ENCODE results near the gene ACRBP. TPM values are rescaled to one million over a fixed set of nuclear protein-coding genes. Genes with fewer than 3 reads are reported as not detected.
"Not testable (repeated sequence)": the region's sequence is repeated elsewhere in the genome, so short reads cannot be mapped to it uniquely, and the experiment has no call there.

ACRBP gene
- total RNA-seq, 4 donors from 2014 or later: 8.9 to 11.4 (median 10.4) TPM

DNA sequence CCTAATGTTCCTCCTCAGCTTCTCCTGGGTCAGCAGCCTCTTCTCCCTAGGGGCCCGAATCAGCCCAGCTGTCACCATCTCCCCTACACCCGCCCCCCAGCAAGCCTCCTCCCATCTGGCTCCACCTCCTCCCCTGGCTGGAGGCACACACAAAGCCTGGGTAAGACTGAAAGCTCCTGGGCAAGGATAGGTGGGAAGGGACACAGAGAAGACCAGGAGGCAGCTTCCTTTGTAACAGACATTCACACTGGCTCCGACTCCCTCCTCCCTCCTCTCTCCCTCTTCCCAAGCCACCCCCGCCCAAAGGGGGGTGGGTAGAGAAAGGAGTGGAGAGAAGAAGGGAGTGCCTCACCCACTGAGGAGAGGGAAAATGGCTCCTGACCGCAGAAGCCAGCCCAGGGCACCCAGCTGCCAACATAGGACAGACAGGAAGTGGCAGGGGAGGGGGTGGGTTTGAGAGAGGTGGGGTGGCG lies 44.1 kb downstream of the ACRBP start:
- H3K27ac ChIP-seq: peak overlapping the region in 2 of 3 donors; percentile 4 to 73
- TF ChIP-seq, protein P1, sequence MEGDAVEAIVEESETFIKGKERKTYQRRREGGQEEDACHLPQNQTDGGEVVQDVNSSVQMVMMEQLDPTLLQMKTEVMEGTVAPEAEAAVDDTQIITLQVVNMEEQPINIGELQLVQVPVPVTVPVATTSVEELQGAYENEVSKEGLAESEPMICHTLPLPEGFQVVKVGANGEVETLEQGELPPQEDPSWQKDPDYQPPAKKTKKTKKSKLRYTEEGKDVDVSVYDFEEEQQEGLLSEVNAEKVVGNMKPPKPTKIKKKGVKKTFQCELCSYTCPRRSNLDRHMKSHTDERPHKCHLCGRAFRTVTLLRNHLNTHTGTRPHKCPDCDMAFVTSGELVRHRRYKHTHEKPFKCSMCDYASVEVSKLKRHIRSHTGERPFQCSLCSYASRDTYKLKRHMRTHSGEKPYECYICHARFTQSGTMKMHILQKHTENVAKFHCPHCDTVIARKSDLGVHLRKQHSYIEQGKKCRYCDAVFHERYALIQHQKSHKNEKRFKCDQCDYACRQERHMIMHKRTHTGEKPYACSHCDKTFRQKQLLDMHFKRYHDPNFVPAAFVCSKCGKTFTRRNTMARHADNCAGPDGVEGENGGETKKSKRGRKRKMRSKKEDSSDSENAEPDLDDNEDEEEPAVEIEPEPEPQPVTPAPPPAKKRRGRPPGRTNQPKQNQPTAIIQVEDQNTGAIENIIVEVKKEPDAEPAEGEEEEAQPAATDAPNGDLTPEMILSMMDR (IDR thresholded peaks at IDR 0.05): no peak
- TF ChIP-seq POLR2A (IDR thresholded peaks at IDR 0.05): no peak
- 24 to 25% methylated on average over 6 of the region's 6 CpGs for WGBS, 2 donors
- H3K36me3 ChIP-seq: peaks cover 42 to 46% of the 10 kb centered on the region in 2 donors
- H3K4me3 ChIP-seq (replicated peaks in 1 of 3): no peak overlapping the region
- DNase-seq: peak; percentile 20 to 24
- H3K4me1 ChIP-seq: peaks cover 33 to 36% of the 10 kb centered on the region in 2 donors
- intact Hi-C loops (cut with DNase I): loop anchor here (5.0 kb wide), 1 partner anchor 36 kb away; the partner anchor contains the start of gene NOP2
- H3K27me3 ChIP-seq: no peaks in the 10 kb centered on the region
- no peaks in the 10 kb centered on the region for H3K9me3 ChIP-seq

DNA sequence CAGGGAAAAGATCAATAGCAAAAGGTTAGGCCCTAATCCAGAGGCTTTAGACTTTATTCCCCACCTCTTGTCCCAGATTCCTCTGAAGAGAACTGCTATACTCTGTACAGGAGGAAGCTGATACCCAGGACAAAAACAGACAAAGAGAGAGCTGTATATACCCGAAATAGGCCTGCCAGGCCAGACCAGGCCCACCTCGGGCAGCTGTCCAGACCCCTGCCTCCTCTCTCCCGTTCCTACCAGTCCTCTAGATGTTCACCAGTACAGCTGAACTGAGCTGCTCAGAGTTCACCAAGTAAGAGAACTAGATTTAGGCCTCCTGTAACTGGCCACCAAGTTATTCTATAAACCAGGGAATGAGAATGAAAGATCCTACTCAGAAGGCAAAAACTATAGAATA lies 44.7 kb downstream of the ACRBP start:
- no peak overlapping the region for H3K4me3 ChIP-seq (replicated peaks in 1 of 3)
- peaks cover 48 to 52% of the 10 kb centered on the region in 2 donors for H3K36me3 ChIP-seq

DNA sequence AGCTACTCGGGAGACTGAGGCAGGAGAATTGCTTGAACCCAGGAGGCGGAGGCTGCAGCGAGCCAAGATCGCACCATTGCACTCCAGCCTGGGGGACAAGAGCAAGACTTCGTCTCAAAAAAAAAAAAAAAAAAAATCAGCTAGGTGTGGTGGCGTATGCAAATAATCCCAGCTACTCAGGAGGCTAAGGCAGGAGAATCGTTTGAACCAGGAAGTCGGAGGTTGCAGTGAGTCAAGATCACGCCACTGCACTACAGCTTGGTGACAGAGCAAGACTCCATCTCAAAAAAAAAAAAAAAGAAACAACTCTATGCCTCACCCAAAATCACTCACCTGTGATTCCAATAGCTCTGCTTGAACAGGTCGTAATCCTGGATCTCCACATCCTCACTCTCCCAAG lies 51.6 kb downstream of the ACRBP start:
- DNase-seq; H3K9me3 ChIP-seq; intact Hi-C loops (cut with DNase I); H3K4me1 ChIP-seq; H3K4me3 ChIP-seq (replicated peaks in 1 of 3); H3K27ac ChIP-seq; H3K27me3 ChIP-seq: not testable (repeated sequence)
- WGBS, 2 donors: 86 to 90% methylated on average over 10 of the region's 10 CpGs
- H3K36me3 ChIP-seq: peaks cover 100% of the 10 kb centered on the region in 2 donors

More for the DNA sequence above, 44.7 kb downstream of the ACRBP start:
- intact Hi-C loops (cut with DNase I): loop anchor here (5.0 kb wide), 1 partner anchor 35 kb away; the partner anchor contains the start of gene NOP2
- peak overlapping the region in 1 of 3 donors; percentile 73 for H3K27ac ChIP-seq
- H3K9me3 ChIP-seq: no peaks in the 10 kb centered on the region
- DNase-seq: no peak
- H3K4me1 ChIP-seq: peaks cover 33 to 36% of the 10 kb centered on the region in 2 donors
- 64 to 78% methylated on average over 3 of the region's 3 CpGs for WGBS, 2 donors
- H3K27me3 ChIP-seq: no peaks in the 10 kb centered on the region
- TF ChIP-seq, protein P1 (IDR thresholded peaks at IDR 0.05): no peak
- no peak for TF ChIP-seq POLR2A (IDR thresholded peaks at IDR 0.05)

DNA sequence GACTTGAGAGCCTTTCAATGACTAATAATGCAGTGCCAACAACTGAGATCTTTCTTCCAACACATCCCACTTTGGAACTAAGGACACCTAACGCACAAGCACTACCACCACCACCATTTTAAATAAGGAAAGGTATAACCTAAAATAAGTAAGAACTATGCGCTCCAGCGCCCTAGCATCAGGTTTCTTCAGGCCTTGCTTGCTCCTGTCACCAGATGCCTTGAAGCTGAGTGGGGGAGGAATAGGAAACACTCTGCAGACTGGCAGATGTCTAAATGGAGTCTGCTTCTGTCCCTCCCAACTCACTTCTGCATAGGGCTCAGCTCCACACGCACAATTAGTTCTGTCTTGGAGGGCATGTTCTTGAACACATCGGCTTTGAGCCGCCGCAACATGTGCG lies 55.1 kb downstream of the ACRBP start:
- Histone ChIP-seq H3K27ac (no peak overlapping the region), H3K36me3 (peaks cover 100% of the 10 kb centered on the region in 2 donors), H3K4me1 (no peaks in the 10 kb centered on the region), H3K27me3 (no peaks in the 10 kb centered on the region), H3K4me3 (replicated peaks in 1 of 3) (no peak overlapping the region), H3K9me3 (no peaks in the 10 kb centered on the region)
- no peak for TF ChIP-seq POLR2A (IDR thresholded peaks at IDR 0.05)
- TF ChIP-seq, protein P1 (IDR thresholded peaks at IDR 0.05): no peak
- intact Hi-C loops (cut with DNase I): no loop called here
- 95 to 97% methylated on average over 8 of the region's 8 CpGs for WGBS, 2 donors
- no peak for DNase-seq

Other genes with a start within 250 kb of the ACRBP start
- gene CD27, start 202.5 kb downstream of the ACRBP start, total RNA-seq: 10 to 100 TPM in 1 of 4 donors, 1 to 10 TPM in 3; 2.7 to 10.8 (median 6.4) TPM
- 10 to 100 TPM; 29.3 to 70.1 (median 59.4) TPM for gene TAPBPL, start 195.4 kb downstream of the ACRBP start, total RNA-seq
- 10 to 100 TPM in 3 of 4 donors, 1 to 10 TPM in 1; 7.5 to 25.9 (median 12.8) TPM for gene VAMP1, start 176.8 kb downstream of the ACRBP start, total RNA-seq
- 10 to 100 TPM; 16.7 to 84.6 (median 46.9) TPM for gene MRPL51, start 154.2 kb downstream of the ACRBP start, total RNA-seq
- gene NCAPD2, start 153.3 kb downstream of the ACRBP start, total RNA-seq: 10 to 100 TPM; 22.4 to 31.8 (median 28.6) TPM
- gene GAPDH, start 112.9 kb downstream of the ACRBP start, total RNA-seq: 1,000 to 10,000 TPM; 1,191 to 3,596 (median 1,852) TPM
- gene IFFO1, start 91.4 kb downstream of the ACRBP start, total RNA-seq: 10 to 100 TPM in 1 of 4 donors, 1 to 10 TPM in 3; 5.0 to 10.2 (median 7.5) TPM
- 10 to 100 TPM; 23.0 to 50.8 (median 35.6) TPM for gene NOP2, start 79.1 kb downstream of the ACRBP start, total RNA-seq
- gene CHD4, start 40.1 kb downstream of the ACRBP start, total RNA-seq: 100 to 1,000 TPM; 152 to 337 (median 263) TPM
- 1 to 10 TPM in 3 of 4 donors, under 1 TPM in 1; 0.78 to 8.1 (median 3.5) TPM for gene LPAR5, start 11.5 kb downstream of the ACRBP start, total RNA-seq
- 10 to 100 TPM; 52.7 to 85.1 (median 67.2) TPM for gene ING4, start 15.7 kb upstream of the ACRBP start, total RNA-seq
- 10 to 100 TPM; 41.9 to 72.8 (median 53.1) TPM for gene ZNF384, start 41.9 kb upstream of the ACRBP start, total RNA-seq
- gene PIANP, start 53.4 kb upstream of the ACRBP start, total RNA-seq: under 1 TPM in 2 of 4 donors, not detected in 2; 0.11 to 0.39 TPM
- gene COPS7A, start 76.6 kb upstream of the ACRBP start, total RNA-seq: 10 to 100 TPM; 44.5 to 86.7 (median 63.1) TPM
- gene MLF2, start 105.7 kb upstream of the ACRBP start, total RNA-seq: 100 to 1,000 TPM; 110 to 253 (median 196) TPM
- 100 to 1,000 TPM in 2 of 4 donors, 10 to 100 TPM in 2; 60.0 to 186 (median 103) TPM for gene PTMS, start 118.9 kb upstream of the ACRBP start, total RNA-seq
- under 1 TPM in 1 of 4 donors, not detected in 3; 0.13 TPM for gene LAG3, start 125.1 kb upstream of the ACRBP start, total RNA-seq
- gene CD4, start 142.1 kb upstream of the ACRBP start, total RNA-seq: 1 to 10 TPM; 3.5 to 8.1 (median 3.9) TPM
- 1 to 10 TPM in 1 of 4 donors, under 1 TPM in 3; 0.34 to 1.1 (median 0.56) TPM for gene GPR162, start 174.4 kb upstream of the ACRBP start, total RNA-seq
- gene P3H3, start 181.0 kb upstream of the ACRBP start, total RNA-seq: 10 to 100 TPM; 13.6 to 27.9 (median 20.3) TPM
- gene GNB3, start 193.5 kb upstream of the ACRBP start, total RNA-seq: 1 to 10 TPM in 3 of 4 donors, under 1 TPM in 1; 0.39 to 3.0 (median 2.1) TPM
- gene CDCA3, start 203.9 kb upstream of the ACRBP start, total RNA-seq: 1 to 10 TPM in 2 of 4 donors, under 1 TPM in 2; 0.73 to 1.3 (median 0.90) TPM
- gene USP5, start 204.7 kb upstream of the ACRBP start, total RNA-seq: 10 to 100 TPM; 34.7 to 68.6 (median 58.9) TPM
- 100 to 1,000 TPM; 363 to 700 (median 468) TPM for gene TPI1, start 220.1 kb upstream of the ACRBP start, total RNA-seq
- gene SPSB2, start 225.9 kb upstream of the ACRBP start, total RNA-seq: 10 to 100 TPM; 16.3 to 35.0 (median 25.6) TPM

All from thyroid gland (tissue), 4 donors.